ENCODE results near the gene CRYAB.

GRCh38 chr11:111923351-111923788 lies 11.8 kb upstream of the CRYAB start:
- TF ChIP-seq, protein P1, sequence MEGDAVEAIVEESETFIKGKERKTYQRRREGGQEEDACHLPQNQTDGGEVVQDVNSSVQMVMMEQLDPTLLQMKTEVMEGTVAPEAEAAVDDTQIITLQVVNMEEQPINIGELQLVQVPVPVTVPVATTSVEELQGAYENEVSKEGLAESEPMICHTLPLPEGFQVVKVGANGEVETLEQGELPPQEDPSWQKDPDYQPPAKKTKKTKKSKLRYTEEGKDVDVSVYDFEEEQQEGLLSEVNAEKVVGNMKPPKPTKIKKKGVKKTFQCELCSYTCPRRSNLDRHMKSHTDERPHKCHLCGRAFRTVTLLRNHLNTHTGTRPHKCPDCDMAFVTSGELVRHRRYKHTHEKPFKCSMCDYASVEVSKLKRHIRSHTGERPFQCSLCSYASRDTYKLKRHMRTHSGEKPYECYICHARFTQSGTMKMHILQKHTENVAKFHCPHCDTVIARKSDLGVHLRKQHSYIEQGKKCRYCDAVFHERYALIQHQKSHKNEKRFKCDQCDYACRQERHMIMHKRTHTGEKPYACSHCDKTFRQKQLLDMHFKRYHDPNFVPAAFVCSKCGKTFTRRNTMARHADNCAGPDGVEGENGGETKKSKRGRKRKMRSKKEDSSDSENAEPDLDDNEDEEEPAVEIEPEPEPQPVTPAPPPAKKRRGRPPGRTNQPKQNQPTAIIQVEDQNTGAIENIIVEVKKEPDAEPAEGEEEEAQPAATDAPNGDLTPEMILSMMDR (conservative IDR thresholded peaks at IDR 0.05; ENCODE audit: low read length): no peak
- no peak for TF ChIP-seq EZH2phosphoT487 (IDR thresholded peaks at IDR 0.05; ENCODE audit: borderline replicate concordance)
